GM18498 (cell line): Measurements from ENCODE around the gene ABHD16B.

ENCODE experiments used
- ATAC-seq: cut with Tn5 transposase; IDR thresholded peaks from one replicate; pipeline ENCODE4 v1.9.1; 2021; ENCODE audit warnings: mild to moderate bottlenecking, moderate library complexity; ENCODE audit not compliant: unreplicated experiment

ABHD16B gene

GRCh38 chr20:63894358-63895201 is 33.3 kb downstream of the ABHD16B start, which contains the start of gene DNAJC5:
DNAJC5 (plus strand) TSS chr20:63895126; CDS start chr20:63928346, 33,220 bp downstream.
- peak; percentile 85 for ATAC-seq

- ATAC-seq: peak; percentile 15
Observed at GRCh38 chr20:63895202-63895951, 34.1 kb downstream of the ABHD16B start.

GRCh38 chr20:63895952-63896263 is 34.6 kb downstream of the ABHD16B start:
- no peak for ATAC-seq

- no peak for ATAC-seq
Observed at GRCh38 chr20:63896264-63897105, 35.2 kb downstream of the ABHD16B start.

- no peak for ATAC-seq
Observed at GRCh38 chr20:63897978-63898561, 36.8 kb downstream of the ABHD16B start.

- ATAC-seq: no peak
Observed at GRCh38 chr20:63898882-63899558, 37.7 kb downstream of the ABHD16B start.

- no peak for ATAC-seq
Observed at GRCh38 chr20:63900413-63900812, 39.1 kb downstream of the ABHD16B start.

- no peak for ATAC-seq
Observed at GRCh38 chr20:63903796-63904561, 42.7 kb downstream of the ABHD16B start.

GRCh38 chr20:63908008-63908682 is 46.8 kb downstream of the ABHD16B start:
- ATAC-seq: no peak

GRCh38 chr20:63911176-63911575 is 49.9 kb downstream of the ABHD16B start:
- no peak for ATAC-seq
